NT2/D1 (cell line): ENCODE measurements around the gene CXADR.

Experiments
- DNase-seq: peaks from one replicate; pipeline ENCODE4 v3.0.0-alpha.2; 2011; ENCODE audit warnings: low read depth, low spot score
- H3K27me3 ChIP-seq: 2 replicates; pipeline ENCODE4 v1.6.0; 2011; ENCODE audit warnings: mild to moderate bottlenecking; ENCODE audit not compliant: insufficient read length, insufficient read depth
- H3K36me3 ChIP-seq: 2 replicates; pipeline ENCODE4 v1.6.1; 2011; ENCODE audit warnings: mild to moderate bottlenecking, low read length, mixed read lengths; ENCODE audit not compliant: insufficient read depth, insufficient read length
- H3K4me1 ChIP-seq: 2 replicates; pipeline ENCODE4 v1.5.1; 2011; ENCODE audit not compliant: insufficient read depth, insufficient read length
- H3K4me3 ChIP-seq: 2 replicates; pipeline ENCODE4 v1.5.1; 2011; ENCODE audit warnings: low read depth; ENCODE audit not compliant: insufficient read length
- H3K9ac ChIP-seq: 2 replicates; pipeline ENCODE4 v1.6.0; 2011; ENCODE audit warnings: low read depth; ENCODE audit not compliant: insufficient read length
- H3K9me3 ChIP-seq: 2 replicates; pipeline ENCODE4 v1.5.1; 2011; ENCODE audit warnings: mild to moderate bottlenecking, low read length; ENCODE audit not compliant: insufficient read depth
- SUZ12 ChIP-seq: IDR thresholded peaks from 2 replicates; pipeline ENCODE4 v1.6.1; 2011; ENCODE audit not compliant: insufficient read length, insufficient read depth; ENCODE audit errors: extremely low read depth
- YY1 ChIP-seq: IDR thresholded peaks from 2 replicates; pipeline ENCODE4 v1.6.1; 2011; ENCODE audit not compliant: insufficient read length, insufficient read depth
- ZNF274 ChIP-seq: IDR thresholded peaks from 2 replicates; pipeline ENCODE4 v1.6.1; 2011; ENCODE audit warnings: mild to moderate bottlenecking, low read depth, low read length

The CXADR gene

DNA sequence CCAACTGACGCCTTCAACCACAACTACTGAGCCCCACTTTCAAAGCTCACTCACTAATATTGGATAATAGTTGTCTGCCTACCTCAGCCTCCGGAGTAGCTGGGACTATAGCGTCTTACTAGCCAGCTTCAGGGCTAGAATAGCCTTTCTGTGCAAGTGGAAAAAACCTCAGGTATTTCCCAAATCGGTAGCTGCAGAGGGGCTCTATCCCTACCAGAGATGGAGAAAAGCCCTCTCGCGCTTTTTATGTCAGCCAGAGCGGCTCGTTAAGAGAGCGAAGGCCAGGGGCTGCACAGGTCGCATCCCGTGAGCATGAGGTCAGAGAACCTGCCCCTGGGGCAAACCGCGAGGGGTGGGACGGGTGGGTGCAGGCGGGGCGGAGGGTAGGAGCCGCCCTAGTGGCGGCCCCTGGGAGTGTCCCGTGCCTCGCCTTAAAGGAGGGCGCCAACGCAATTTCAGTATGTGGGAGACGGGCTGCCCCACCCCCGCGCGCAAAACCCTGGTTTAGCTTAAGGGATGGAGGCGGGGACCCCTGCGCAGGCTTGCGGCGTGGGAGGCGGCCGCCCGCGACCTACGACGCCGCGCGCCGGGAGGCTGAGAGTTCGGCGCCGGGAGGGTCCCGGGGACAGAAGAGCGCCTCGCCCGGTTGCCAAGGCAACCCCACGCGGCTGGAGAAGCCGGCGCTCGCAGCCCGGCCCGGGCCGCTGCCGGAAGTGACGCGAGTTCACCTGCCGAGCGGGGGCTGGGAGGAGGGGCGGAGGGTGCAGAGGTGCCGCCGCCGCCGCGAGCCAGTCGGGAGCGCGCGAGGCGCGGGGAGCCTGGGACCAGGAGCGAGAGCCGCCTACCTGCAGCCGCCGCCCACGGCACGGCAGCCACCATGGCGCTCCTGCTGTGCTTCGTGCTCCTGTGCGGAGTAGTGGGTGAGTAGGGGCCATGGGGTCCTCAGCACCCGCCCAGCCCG lies at the start of gene CXADR:
CXADR (plus strand) TSS at position 791 of the 961 bp plus-strand sequence; CDS start at position 878, 87 bp downstream.
- Histone ChIP-seq H3K9ac (peak within 1 kb of the TSS; percentile 83), H3K4me1 (no peaks in the 10 kb centered on the region), H3K4me3 (peak within 1 kb of the TSS; percentile 80), H3K36me3 (peaks cover 5% of the 10 kb centered on the region), H3K9me3 (no peaks in the 10 kb centered on the region), H3K27me3 (peaks cover 3% of the 10 kb centered on the region)
- DNase-seq: peak; percentile 88
- TF ChIP-seq YY1: no peak
- no peak for TF ChIP-seq SUZ12
- no peak for TF ChIP-seq ZNF274

- no peaks in the 10 kb centered on the region for H3K36me3 ChIP-seq
- no peaks in the 10 kb centered on the region for H3K27me3 ChIP-seq
- H3K4me3 ChIP-seq: no peak overlapping the region
- H3K9ac ChIP-seq: no peak overlapping the region
- TF ChIP-seq YY1 (no peak), SUZ12 (no peak), ZNF274 (no peak)
- no peak for DNase-seq
- no peaks in the 10 kb centered on the region for H3K9me3 ChIP-seq
- H3K4me1 ChIP-seq: no peaks in the 10 kb centered on the region
Measured at GRCh38 chr21:17466166-17466565, 46.7 kb upstream of the CXADR start.

DNA sequence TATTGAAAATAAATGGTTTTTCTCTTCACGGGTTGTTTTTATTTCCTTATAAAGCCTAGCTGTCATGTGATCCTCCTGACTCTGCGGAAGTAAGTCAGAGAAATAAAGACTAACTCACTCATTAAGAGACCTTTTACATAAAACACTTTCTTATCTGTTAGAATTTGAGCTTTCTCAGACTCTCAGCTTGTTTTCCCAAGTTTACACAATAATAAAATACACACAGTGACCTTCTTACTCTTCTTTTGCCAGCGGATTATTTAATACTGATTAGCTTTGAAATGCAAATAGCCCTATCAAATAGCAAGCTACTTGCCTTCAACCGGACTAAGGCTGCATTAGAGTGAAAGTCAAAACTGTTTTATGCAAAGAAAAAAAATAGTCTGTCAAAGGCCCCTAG lies 45.5 kb upstream of the CXADR start:
- H3K4me1 ChIP-seq: no peaks in the 10 kb centered on the region
- no peaks in the 10 kb centered on the region for H3K27me3 ChIP-seq
- no peaks in the 10 kb centered on the region for H3K36me3 ChIP-seq
- TF ChIP-seq ZNF274 (no peak), YY1 (no peak)
- no peaks in the 10 kb centered on the region for H3K9me3 ChIP-seq
- no peak overlapping the region for H3K9ac ChIP-seq
- no peak for DNase-seq
- no peak overlapping the region for H3K4me3 ChIP-seq

- Histone ChIP-seq H3K36me3 (no peaks in the 10 kb centered on the region), H3K9me3 (no peaks in the 10 kb centered on the region), H3K27me3 (no peaks in the 10 kb centered on the region), H3K9ac (no peak overlapping the region), H3K4me3 (no peak overlapping the region), H3K4me1 (no peaks in the 10 kb centered on the region)
- TF ChIP-seq SUZ12 (no peak), ZNF274 (no peak), YY1 (no peak)
- DNase-seq: no peak
Measured at GRCh38 chr21:17467829-17468228, 45.0 kb upstream of the CXADR start.

- no peak for TF ChIP-seq ZNF274
- no peak for TF ChIP-seq SUZ12
- no peak for TF ChIP-seq YY1
- no peak for DNase-seq
- Histone ChIP-seq H3K9ac (no peak overlapping the region), H3K36me3 (no peaks in the 10 kb centered on the region), H3K4me3 (no peak overlapping the region), H3K4me1 (no peaks in the 10 kb centered on the region), H3K9me3 (no peaks in the 10 kb centered on the region; the same call in 1 of the 2 replicates), H3K27me3 (no peaks in the 10 kb centered on the region)
Measured at GRCh38 chr21:17468698-17469097, 44.1 kb upstream of the CXADR start.

DNA sequence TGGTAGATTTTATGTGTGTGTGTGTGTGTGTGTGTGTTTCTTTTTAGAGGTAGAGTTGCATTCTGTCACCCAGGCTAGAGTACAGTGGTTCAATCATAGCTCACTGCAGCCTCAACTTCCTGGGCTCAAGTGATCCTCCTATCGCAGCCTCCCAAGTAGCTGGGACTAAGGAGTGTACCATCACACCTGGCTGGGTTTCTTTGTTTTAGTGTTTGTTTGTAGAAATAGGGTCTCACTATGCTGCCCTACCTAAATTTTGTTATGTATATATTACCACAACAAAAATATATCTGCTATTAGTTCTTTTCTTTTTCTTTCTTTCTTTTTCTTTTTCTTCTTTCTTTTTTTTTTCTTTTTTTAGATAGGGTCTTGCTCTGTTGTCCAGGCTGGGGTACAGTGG lies 43.1 kb upstream of the CXADR start:
- no peak overlapping the region for H3K9ac ChIP-seq
- no peaks in the 10 kb centered on the region for H3K36me3 ChIP-seq
- no peak overlapping the region for H3K4me3 ChIP-seq
- no peaks in the 10 kb centered on the region; the same call in 1 of the 2 replicates for H3K9me3 ChIP-seq
- TF ChIP-seq YY1 (no peak), SUZ12 (no peak), ZNF274 (no peak)
- DNase-seq: no peak
- no peaks in the 10 kb centered on the region for H3K4me1 ChIP-seq
- no peaks in the 10 kb centered on the region for H3K27me3 ChIP-seq

GRCh38 chr21:17472182-17472581 lies 40.7 kb upstream of the CXADR start:
- Histone ChIP-seq H3K4me3 (no peak overlapping the region), H3K9ac (no peak overlapping the region), H3K36me3 (no peaks in the 10 kb centered on the region), H3K9me3 (no peaks in the 10 kb centered on the region; the same call in 1 of the 2 replicates), H3K27me3 (no peaks in the 10 kb centered on the region), H3K4me1 (no peaks in the 10 kb centered on the region)
- no peak for DNase-seq
- TF ChIP-seq SUZ12: no peak
- no peak for TF ChIP-seq ZNF274
